GM18499 (cell line): ENCODE measurements around the gene PHF8.

Source experiments
- ATAC-seq: cut with Tn5 transposase; IDR thresholded peaks from one replicate; pipeline ENCODE4 v1.9.1; 2021; ENCODE audit warnings: moderate number of reproducible peaks; ENCODE audit not compliant: insufficient read depth, unreplicated experiment

The PHF8 gene

DNA sequence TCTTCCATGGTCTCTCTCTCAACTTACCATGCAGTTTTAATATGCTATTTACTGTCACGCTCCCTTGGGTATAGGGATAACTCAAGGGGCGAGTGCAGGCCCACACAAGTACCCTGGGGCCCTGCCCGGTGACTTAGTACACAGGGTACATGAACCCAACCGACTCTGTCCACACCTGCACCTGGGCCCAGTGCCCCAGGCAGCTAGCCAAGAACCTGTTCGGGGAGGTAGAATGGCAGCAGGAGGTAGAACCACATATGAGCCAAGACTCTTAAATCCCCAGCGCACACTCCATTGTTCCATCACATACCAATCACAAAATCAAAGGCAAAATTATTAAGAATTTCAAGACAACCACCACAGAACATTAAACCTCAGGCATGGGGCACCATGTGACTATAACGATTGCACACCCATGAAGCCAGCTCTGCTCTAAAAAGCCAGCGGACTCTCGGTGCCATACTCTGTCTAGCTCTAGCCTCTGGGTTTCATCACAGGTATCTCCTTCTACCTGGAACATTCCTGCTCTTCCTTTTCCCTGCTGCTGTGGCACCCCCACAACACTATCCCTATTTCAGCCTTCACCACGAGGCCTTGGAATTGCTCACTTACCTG lies 14.6 kb downstream of the PHF8 start:
- no peak for ATAC-seq

GRCh38 chrX:54024350-54024749 lies 19.9 kb downstream of the PHF8 start:
- no peak for ATAC-seq

- no peak for ATAC-seq
Measured at GRCh38 chrX:54012830-54013500, 31.3 kb downstream of the PHF8 start.

- ATAC-seq = no peak
Measured at GRCh38 chrX:54007682-54008081, 36.6 kb downstream of the PHF8 start.

- ATAC-seq = no peak
Measured at GRCh38 chrX:53997724-53998123, 46.5 kb downstream of the PHF8 start.

DNA sequence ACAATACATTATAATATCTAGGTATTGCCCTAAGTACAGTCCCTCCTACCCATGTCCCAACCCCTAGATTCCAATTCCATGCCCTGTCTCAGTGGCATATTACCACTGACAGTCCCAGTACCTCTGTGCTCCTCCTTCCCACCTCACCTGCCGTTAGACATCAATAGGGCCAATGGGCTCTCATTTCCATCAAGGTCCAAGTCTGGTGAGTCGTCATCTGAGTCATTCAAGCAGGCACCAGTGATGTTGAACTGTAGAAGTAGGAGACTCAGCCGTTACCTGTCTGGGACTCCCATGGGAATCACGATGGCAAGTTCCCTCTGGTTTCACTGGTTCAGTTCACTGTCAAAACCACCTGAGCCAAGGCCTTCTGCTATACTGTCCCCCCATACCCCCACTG lies 51.7 kb downstream of the PHF8 start:
- no peak for ATAC-seq

DNA sequence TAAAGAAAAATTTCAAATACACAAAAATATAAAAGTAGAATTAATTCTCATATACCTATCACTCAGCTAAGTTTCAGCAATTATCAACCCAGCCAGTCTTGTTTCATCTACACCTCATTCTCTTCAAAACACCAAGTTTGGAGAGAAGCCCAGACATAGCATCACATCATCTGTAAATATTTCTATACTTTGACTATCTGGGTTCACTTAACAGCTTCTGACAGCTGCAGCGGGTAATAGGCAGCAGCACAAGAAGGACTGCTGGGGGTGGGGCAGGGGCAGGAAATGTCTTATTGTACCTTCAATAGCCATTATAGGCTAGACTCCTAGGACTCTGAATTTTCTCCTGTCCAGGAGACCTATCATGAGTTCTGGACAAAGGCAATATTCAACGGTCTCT lies 54.1 kb downstream of the PHF8 start:
- no peak for ATAC-seq

GRCh38 chrX:53984895-53985294 lies 59.4 kb downstream of the PHF8 start:
- no peak for ATAC-seq

DNA sequence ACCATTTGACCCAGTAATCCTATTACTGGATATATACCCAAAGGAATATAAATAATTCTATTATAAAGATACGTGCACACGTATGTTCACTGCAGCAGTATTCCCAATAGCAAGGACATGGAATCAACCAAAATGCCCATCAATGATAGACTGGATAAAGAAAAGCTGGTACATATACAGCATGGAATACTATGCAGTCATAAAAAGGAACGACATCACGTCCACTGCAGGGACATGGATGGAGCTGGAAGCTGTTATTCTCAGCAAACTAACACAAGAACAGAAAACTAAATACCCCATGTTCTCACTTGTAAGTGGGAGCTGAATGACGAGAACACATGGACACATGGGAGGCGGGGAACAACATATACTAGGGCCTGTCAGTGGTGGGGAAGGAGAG lies 69.7 kb downstream of the PHF8 start:
- no peak for ATAC-seq

DNA sequence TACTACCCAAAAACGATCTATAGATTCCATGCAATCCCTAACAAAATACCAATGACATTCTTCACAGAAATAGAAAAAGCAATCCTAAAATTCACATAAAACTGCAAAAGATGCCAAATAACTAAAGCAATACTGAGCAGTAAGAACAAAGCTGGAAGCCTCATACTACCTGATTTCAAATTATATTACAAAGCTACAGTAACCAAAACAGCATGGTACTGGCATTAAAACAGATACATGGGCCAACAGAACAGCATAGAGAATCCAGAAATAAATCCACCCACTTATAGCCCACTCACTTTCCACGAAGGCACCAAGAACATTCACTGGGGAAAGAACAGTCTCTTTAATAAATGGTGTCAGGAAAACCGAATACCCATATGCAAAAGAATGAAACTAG lies 74.7 kb downstream of the PHF8 start:
- no peak for ATAC-seq

GRCh38 chrX:53950130-53950733 lies 94.0 kb downstream of the PHF8 start:
- ATAC-seq = no peak

GRCh38 chrX:53940180-53940579 lies 104.1 kb downstream of the PHF8 start:
- no peak for ATAC-seq

DNA sequence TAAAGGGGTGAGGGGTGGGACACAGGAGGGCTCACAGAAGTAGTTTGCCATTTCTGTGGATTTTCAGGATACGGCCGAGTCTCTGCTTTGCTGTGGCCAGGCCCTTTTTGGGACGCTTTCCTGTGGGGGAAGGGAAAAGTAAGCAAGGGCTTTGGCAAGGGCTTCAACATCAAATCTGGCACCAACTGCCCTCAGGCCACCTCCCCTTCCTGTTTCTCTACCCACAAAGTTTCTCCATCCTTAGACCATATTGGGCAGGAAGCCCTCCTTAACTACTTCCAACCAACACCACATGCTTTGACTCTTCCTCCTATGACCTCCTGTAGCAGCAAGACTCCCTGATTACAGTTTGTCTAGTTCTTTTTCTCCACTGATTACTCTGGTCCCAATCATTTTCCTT lies 105.1 kb downstream of the PHF8 start:
- ATAC-seq = no peak

- no peak for ATAC-seq
Measured at GRCh38 chrX:53930515-53931380, 113.5 kb downstream of the PHF8 start.

DNA sequence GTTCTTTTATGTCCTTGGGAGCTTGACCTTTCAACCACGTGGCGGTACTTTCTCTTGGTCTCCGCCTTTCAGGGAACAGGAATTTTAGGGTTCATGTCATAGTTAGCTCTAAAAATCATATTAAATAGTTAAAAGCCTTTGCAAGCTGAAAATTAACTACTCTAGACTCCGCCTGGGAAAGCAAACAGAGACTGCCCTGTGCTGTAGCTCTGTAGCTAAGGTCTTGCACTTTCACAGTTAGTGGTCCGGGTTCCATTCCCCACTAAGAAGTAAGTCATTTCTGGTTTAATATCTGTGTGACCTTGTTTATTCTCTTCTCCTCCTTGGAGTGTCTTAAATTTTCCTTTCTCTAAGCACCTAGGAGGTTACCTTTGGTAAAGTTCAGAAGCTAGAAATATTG lies 118.2 kb downstream of the PHF8 start:
- no peak for ATAC-seq

GRCh38 chrX:53918702-53919101 lies 125.6 kb downstream of the PHF8 start:
- ATAC-seq = no peak

GRCh38 chrX:53900623-53901022 lies 143.7 kb downstream of the PHF8 start:
- no peak for ATAC-seq

DNA sequence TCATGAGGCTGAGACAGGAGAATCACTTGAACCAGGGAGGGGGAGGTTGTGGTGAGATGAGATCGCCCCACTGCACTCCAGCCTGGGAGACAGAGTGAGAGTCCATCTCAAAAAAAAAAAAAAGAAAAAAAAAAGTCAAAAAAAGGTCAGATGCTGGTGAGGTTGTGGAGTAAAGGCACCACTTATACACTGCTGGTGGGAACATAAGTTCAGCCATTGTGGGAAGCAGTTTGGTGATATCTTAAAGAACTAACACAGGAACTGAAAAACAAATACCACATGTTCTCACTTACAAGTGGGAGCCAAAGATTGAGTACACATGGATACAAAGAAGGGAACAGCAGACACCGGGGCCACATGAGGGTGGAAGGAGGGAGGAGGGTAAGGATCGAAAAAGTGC lies 149.0 kb downstream of the PHF8 start:
- ATAC-seq = no peak
